ENCODE results near the gene ANKH.
A peak's percentile ranks its signal among the peaks of the same experiment; 100 is the strongest.

GRCh38 chr5:14665101-14665822 lies 206.3 kb downstream of the ANKH start:
- TF ChIP-seq, protein P1, sequence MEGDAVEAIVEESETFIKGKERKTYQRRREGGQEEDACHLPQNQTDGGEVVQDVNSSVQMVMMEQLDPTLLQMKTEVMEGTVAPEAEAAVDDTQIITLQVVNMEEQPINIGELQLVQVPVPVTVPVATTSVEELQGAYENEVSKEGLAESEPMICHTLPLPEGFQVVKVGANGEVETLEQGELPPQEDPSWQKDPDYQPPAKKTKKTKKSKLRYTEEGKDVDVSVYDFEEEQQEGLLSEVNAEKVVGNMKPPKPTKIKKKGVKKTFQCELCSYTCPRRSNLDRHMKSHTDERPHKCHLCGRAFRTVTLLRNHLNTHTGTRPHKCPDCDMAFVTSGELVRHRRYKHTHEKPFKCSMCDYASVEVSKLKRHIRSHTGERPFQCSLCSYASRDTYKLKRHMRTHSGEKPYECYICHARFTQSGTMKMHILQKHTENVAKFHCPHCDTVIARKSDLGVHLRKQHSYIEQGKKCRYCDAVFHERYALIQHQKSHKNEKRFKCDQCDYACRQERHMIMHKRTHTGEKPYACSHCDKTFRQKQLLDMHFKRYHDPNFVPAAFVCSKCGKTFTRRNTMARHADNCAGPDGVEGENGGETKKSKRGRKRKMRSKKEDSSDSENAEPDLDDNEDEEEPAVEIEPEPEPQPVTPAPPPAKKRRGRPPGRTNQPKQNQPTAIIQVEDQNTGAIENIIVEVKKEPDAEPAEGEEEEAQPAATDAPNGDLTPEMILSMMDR (conservative IDR thresholded peaks at IDR 0.05 in 1 of 2, IDR thresholded peaks at IDR 0.05 in 1 of 2; ENCODE audit: extremely low read depth in 1 of 2, insufficient read depth in 1 of 2, low read depth in 1 of 2, low read length in 2 of 2), result peak in 1 of 2 donors; percentile 3
- no peak for TF ChIP-seq EZH2 (IDR thresholded peaks at IDR 0.05; ENCODE audit: borderline replicate concordance, low read length)
